Calu3 (cell line): ENCODE measurements around the gene ST8SIA5. TPM values are rescaled to one million over a fixed set of nuclear protein-coding genes. Genes with fewer than 3 reads are reported as not detected.

Experiments used
- BruUV-seq: library from RNA; stranded (reverse); fragments of 400-500 nt; replicated peaks from 2 replicates; lab custom pipeline; 2021; lab: Mats Ljungman, UMichigan
- CTCF ChIA-PET: fragments of 300-600 bp; sonication (Branson Sonifier 250); formaldehyde crosslinking; loops from one replicate; lab custom pipeline; 2022; ENCODE audit warnings: antibody characterized with exemption; lab: Charles Lee
- DNase-seq: peaks from one replicate; pipeline ENCODE4 v3.0.0; 2022
- H3K27ac Mint-ChIP-seq: one replicate; pipeline ENCODE4 v1.8.0; 2022; ENCODE audit warnings: mixed read lengths; ENCODE audit not compliant: unreplicated experiment
- H3K27me3 Mint-ChIP-seq: one replicate; pipeline ENCODE4 v1.8.0; 2022; ENCODE audit warnings: mixed read lengths; ENCODE audit not compliant: unreplicated experiment
- H3K36me3 Mint-ChIP-seq: one replicate; pipeline ENCODE4 v1.8.0; 2022; ENCODE audit warnings: mild to moderate bottlenecking, moderate library complexity, mixed read lengths; ENCODE audit not compliant: insufficient read depth, unreplicated experiment
- H3K4me1 Mint-ChIP-seq: one replicate; pipeline ENCODE4 v1.8.0; 2022; ENCODE audit warnings: mild to moderate bottlenecking, low read depth, mixed read lengths; ENCODE audit not compliant: unreplicated experiment
- H3K4me3 Mint-ChIP-seq: one replicate; pipeline ENCODE4 v1.8.0; 2022; ENCODE audit warnings: mild to moderate bottlenecking, low read depth, moderate library complexity, mixed read lengths; ENCODE audit not compliant: unreplicated experiment
- H3K9me3 Mint-ChIP-seq: one replicate; pipeline ENCODE4 v1.8.0; 2022; ENCODE audit warnings: low read depth, mixed read lengths; ENCODE audit not compliant: unreplicated experiment
- CTCF ChIP-seq: fragments of 200-600 bp; IDR thresholded peaks from one replicate; pipeline ENCODE4 v1.8.0; 2022; ENCODE audit warnings: antibody characterized with exemption; ENCODE audit not compliant: unreplicated experiment
- intact Hi-C: fragments of 100-400 bp; cut with micrococcal nuclease; formaldehyde crosslinking; loops from one replicate; pipeline ENCODE4 v1.10.0; 2022; ENCODE audit not compliant: unreplicated experiment
- total RNA-seq: library from RNA; stranded (reverse); gene quantifications from 2 replicates; pipeline ENCODE4 v1.2.3, GENCODE V29; 2022

Gene ST8SIA5
- total RNA-seq, 1 experiment from 2014 or later: not detected

- no TSS peak for BruUV-seq
- Mint-ChIP-seq H3K4me1 (no peaks in the 10 kb centered on the region), H3K4me3 (no peak overlapping the region), H3K27ac (no peak overlapping the region), H3K27me3 (peaks cover 99% of the 10 kb centered on the region), H3K9me3 (no peaks in the 10 kb centered on the region), H3K36me3 (no peaks in the 10 kb centered on the region)
- intact Hi-C loops: no loop called here
- no peak for DNase-seq
- TF ChIP-seq CTCF: no peak
- CTCF ChIA-PET: no interaction called here
Measured at GRCh38 chr18:46668135-46668534, 88.7 kb downstream of the ST8SIA5 start.

GRCh38 chr18:46663539-46663938, 93.3 kb downstream of the ST8SIA5 start:
- no peak for DNase-seq
- H3K27ac Mint-ChIP-seq: no peak overlapping the region
- CTCF ChIA-PET: no interaction called here

GRCh38 chr18:46660957-46661749, 95.7 kb downstream of the ST8SIA5 start:
- peak; percentile 17 for DNase-seq
- intact Hi-C loops: no loop called here
- no TSS peak for BruUV-seq
- Mint-ChIP-seq H3K27ac (no peak overlapping the region), H3K36me3 (no peaks in the 10 kb centered on the region), H3K4me3 (no peak overlapping the region), H3K4me1 (no peaks in the 10 kb centered on the region), H3K27me3 (peaks cover 84% of the 10 kb centered on the region), H3K9me3 (no peaks in the 10 kb centered on the region)
- TF ChIP-seq CTCF: no peak
- CTCF ChIA-PET: interaction anchor here (0.6 kb wide), 1 partner anchor 63 kb away, joined by 4 read pairs; no protein-coding TSS in a partner anchor

More at GRCh38 chr18:46663539-46663938, 93.3 kb downstream of the ST8SIA5 start:
- no peak for TF ChIP-seq CTCF
- intact Hi-C loops: no loop called here
- no peaks in the 10 kb centered on the region for H3K36me3 Mint-ChIP-seq
- no peaks in the 10 kb centered on the region for H3K9me3 Mint-ChIP-seq
- no TSS peak for BruUV-seq
- H3K4me3 Mint-ChIP-seq: no peak overlapping the region
- peaks cover 88% of the 10 kb centered on the region for H3K27me3 Mint-ChIP-seq
- H3K4me1 Mint-ChIP-seq: no peaks in the 10 kb centered on the region

GRCh38 chr18:46659484-46659883, 97.4 kb downstream of the ST8SIA5 start:
- Mint-ChIP-seq H3K9me3 (no peaks in the 10 kb centered on the region), H3K4me1 (no peaks in the 10 kb centered on the region), H3K27ac (no peak overlapping the region), H3K27me3 (peaks cover 80% of the 10 kb centered on the region), H3K4me3 (no peak overlapping the region), H3K36me3 (no peaks in the 10 kb centered on the region)
- DNase-seq: no peak
- BruUV-seq: no TSS peak
- CTCF ChIA-PET: no interaction called here
- no peak for TF ChIP-seq CTCF
- intact Hi-C loops: loop anchor here (2.0 to 10.0 kb wide), 2 partner anchors 175 to 379 kb away; no protein-coding TSS in a partner anchor
